A549 (cell line): ENCODE measurements around the gene LARGE1. TPM values are rescaled to one million over a fixed set of nuclear protein-coding genes. Genes with fewer than 3 reads are reported as not detected.

Experiments used
- ATAC-seq, 2 experiments: fragments of 200-7000 bp in 1 of 2; fragments of >200 bp in 1 of 2; cut with Nextera tagmentation in 1 of 2; cut with Tn5 transposase in 1 of 2; 3 replicates each; pipeline versions ENCODE4 v1.8.0 to v1.9.1; 2018 to 2020; ENCODE audit warnings: mild to moderate bottlenecking in 1 of 2, moderate library complexity in 1 of 2
- CTCF ChIA-PET: fragments of 300-600 bp; sonication (Branson Sonifier 250); formaldehyde crosslinking; extraction: SDS; loops from one replicate; lab custom pipeline; 2021; ENCODE audit warnings: antibody characterized with exemption, inconsistent platforms; lab: Yijun Ruan, JAX
- POLR2A ChIA-PET: fragments of 350-600 bp; formaldehyde crosslinking; extraction: SDS; loops from one replicate; lab custom pipeline; 2021; ENCODE audit warnings: antibody characterized with exemption, inconsistent platforms; lab: Yijun Ruan, JAX
- DNase-seq, 2 experiments: peaks; one replicate each; pipeline versions ENCODE4 v3.0.0 to v3.0.0-alpha.2; 2011 to 2016; ENCODE audit warnings: low read depth in 1 of 2, low spot score in 1 of 2
- FAIRE-seq: peaks from 2 replicates; lab custom pipeline; 2011; peaks lifted over from hg19 to GRCh38; lab: Jason Lieb, UNC
- H3K27ac ChIP-seq, 2 experiments: fragments of >200 bp; sonication (Bioruptor Twin); formaldehyde crosslinking; 3 replicates each; pipeline ENCODE4 v1.5.1; 2016 to 2017
- H3K4me1 ChIP-seq: fragments of >200 bp; sonication (Bioruptor Twin); formaldehyde crosslinking; 3 replicates; pipeline ENCODE4 v1.6.1; 2016
- H3K4me2 ChIP-seq: fragments of >200 bp; sonication (Bioruptor Twin); formaldehyde crosslinking; 3 replicates; pipeline ENCODE4 v1.6.1; 2016
- H3K4me3 ChIP-seq: fragments of >200 bp; sonication (Bioruptor Twin); formaldehyde crosslinking; 3 replicates; pipeline ENCODE4 v1.5.1; 2016
- H3K9me3 ChIP-seq: fragments of >200 bp; sonication (Bioruptor Twin); formaldehyde crosslinking; 3 replicates; pipeline ENCODE4 v1.6.1; 2016
- CBX8 ChIP-seq: fragments of 200-600 bp; sonication (generic); IDR thresholded peaks from 2 replicates; pipeline ENCODE4 v1.6.1; 2016
- CEBPB ChIP-seq, 2 experiments: fragments of >200 bp in 1 of 2; sonication (Bioruptor Twin) in 1 of 2; formaldehyde crosslinking in 1 of 2; IDR thresholded peaks; 2 replicates each; pipeline ENCODE4 v1.6.1; 2012 to 2016
- CHD4 ChIP-seq: fragments of 200-600 bp; sonication (generic); IDR thresholded peaks from 2 replicates; pipeline ENCODE4 v1.6.1; 2016; ENCODE audit warnings: antibody characterized with exemption, mild to moderate bottlenecking, borderline replicate concordance
- CTCF ChIP-seq: fragments of >200 bp; sonication (Bioruptor Twin); formaldehyde crosslinking; IDR thresholded peaks from 3 replicates; pipeline ENCODE4 v1.5.1; 2016
- EHF ChIP-seq: fragments of 250-450 bp; sonication (Bioruptor Pico); IDR thresholded peaks from 2 replicates; pipeline ENCODE4 v1.5.0; 2020; ENCODE audit warnings: mild to moderate bottlenecking
- EHMT2 ChIP-seq: fragments of 200-600 bp; sonication (generic); IDR thresholded peaks from 2 replicates; pipeline ENCODE4 v1.6.1; 2016; ENCODE audit warnings: antibody characterized with exemption, low read depth, mild to moderate bottlenecking, moderate library complexity
- EP300 ChIP-seq, 2 experiments: fragments of >200 bp; sonication (Bioruptor Twin); formaldehyde crosslinking; IDR thresholded peaks; 2 replicates in 1 of 2; 3 replicates in 1 of 2; pipeline ENCODE4 v1.6.1; 2016 to 2017
- ESRRA ChIP-seq: fragments of 150-350 bp; IDR thresholded peaks from 2 replicates; pipeline ENCODE4 v1.6.1; 2014; ENCODE audit warnings: mild to moderate bottlenecking, low read length, borderline replicate concordance
- FOXS1 ChIP-seq: fragments of 250-450 bp; sonication (Bioruptor Pico); IDR thresholded peaks from 2 replicates; pipeline ENCODE4 v1.5.0; 2020; ENCODE audit warnings: mild to moderate bottlenecking, moderate library complexity
- GATA3 ChIP-seq: IDR thresholded peaks from 2 replicates; pipeline ENCODE4 v1.6.1; 2012; ENCODE audit warnings: borderline replicate concordance
- HDAC2 ChIP-seq: fragments of 200-600 bp; sonication (generic); IDR thresholded peaks from 2 replicates; pipeline ENCODE4 v1.6.1; 2016
- HES2 ChIP-seq: fragments of >200 bp; sonication (Bioruptor Twin); formaldehyde crosslinking; IDR thresholded peaks from 2 replicates; pipeline ENCODE4 v1.6.1; 2016
- HEYL ChIP-seq: fragments of 250-450 bp; sonication (Bioruptor Pico); IDR thresholded peaks from 2 replicates; pipeline ENCODE4 v1.8.0; 2021; ENCODE audit warnings: mild to moderate bottlenecking, moderate library complexity
- HOXA7 ChIP-seq: fragments of 250-450 bp; sonication (Bioruptor Pico); IDR thresholded peaks from 2 replicates; pipeline ENCODE4 v1.5.0; 2020; ENCODE audit warnings: mild to moderate bottlenecking, moderate library complexity
- JUNB ChIP-seq: fragments of >200 bp; sonication (Bioruptor Twin); formaldehyde crosslinking; IDR thresholded peaks from 2 replicates; pipeline ENCODE4 v1.6.1; 2016
- KDM1A ChIP-seq: fragments of 200-600 bp; sonication (generic); IDR thresholded peaks from 2 replicates; pipeline ENCODE4 v1.6.1; 2016; ENCODE audit warnings: low read depth, mild to moderate bottlenecking
- KDM5A ChIP-seq: fragments of 200-600 bp; sonication (generic); IDR thresholded peaks from 2 replicates; pipeline ENCODE4 v1.6.1; 2016; ENCODE audit warnings: antibody characterized with exemption, mild to moderate bottlenecking
- MAX ChIP-seq: IDR thresholded peaks from 2 replicates; pipeline ENCODE4 v1.6.1; 2012
- MAZ ChIP-seq: fragments of 150-350 bp; IDR thresholded peaks from 2 replicates; pipeline ENCODE4 v1.6.1; 2014; ENCODE audit warnings: antibody characterized with exemption, low read depth, low read length, borderline replicate concordance
- MYC ChIP-seq: IDR thresholded peaks from 2 replicates; pipeline ENCODE4 v1.6.1; 2012; ENCODE audit warnings: mild to moderate bottlenecking, inconsistent platforms, low read length, improper control_type of control experiment, borderline replicate concordance
- NFE2L2 ChIP-seq: fragments of 150-350 bp; conservative IDR thresholded peaks from 2 replicates; pipeline ENCODE4 v1.6.1; 2014; ENCODE audit warnings: low read length
- NPAS2 ChIP-seq: fragments of 250-450 bp; sonication (Bioruptor Pico); IDR thresholded peaks from 2 replicates; pipeline ENCODE4 v1.8.0; 2022; ENCODE audit warnings: mild to moderate bottlenecking, moderate library complexity, borderline replicate concordance
- RARB ChIP-seq: fragments of 250-450 bp; sonication (Bioruptor Pico); IDR thresholded peaks from 2 replicates; pipeline ENCODE4 v1.8.0; 2021; ENCODE audit warnings: mild to moderate bottlenecking, moderate library complexity
- RNF2 ChIP-seq: fragments of 200-600 bp; sonication (generic); IDR thresholded peaks from 2 replicates; pipeline ENCODE4 v1.6.1; 2016; ENCODE audit warnings: low read depth, mild to moderate bottlenecking, antibody characterized with exemption, moderate library complexity, borderline replicate concordance
- SMC3 ChIP-seq: fragments of >200 bp; sonication (Bioruptor Twin); formaldehyde crosslinking; IDR thresholded peaks from 3 replicates; pipeline ENCODE4 v1.6.1; 2018; ENCODE audit warnings: inconsistent platforms
- TFCP2L1 ChIP-seq: fragments of 250-450 bp; sonication (Bioruptor Pico); IDR thresholded peaks from 2 replicates; pipeline ENCODE4 v1.5.0; 2021; ENCODE audit warnings: mild to moderate bottlenecking
- TP53 ChIP-seq: fragments of 250-450 bp; sonication (Bioruptor Pico); IDR thresholded peaks from 2 replicates; pipeline ENCODE4 v1.5.0; 2021; ENCODE audit warnings: mild to moderate bottlenecking, moderate library complexity
- USF2 ChIP-seq: fragments of 450-650 bp; IDR thresholded peaks from 2 replicates; pipeline ENCODE4 v1.6.1; 2014; ENCODE audit warnings: antibody characterized with exemption
- ZC3H11A ChIP-seq: fragments of 450-650 bp; IDR thresholded peaks from 2 replicates; pipeline ENCODE4 v1.6.1; 2014; ENCODE audit warnings: antibody characterized with exemption, mild to moderate bottlenecking
- ZFP36 ChIP-seq: fragments of 450-650 bp; IDR thresholded peaks from 2 replicates; pipeline ENCODE4 v1.6.1; 2014; ENCODE audit warnings: borderline replicate concordance; ENCODE audit not compliant: partially characterized antibody
- ZNF302 ChIP-seq: fragments of 250-450 bp; sonication (Bioruptor Pico); IDR thresholded peaks from 2 replicates; pipeline ENCODE4 v1.9.0; 2021; ENCODE audit warnings: inconsistent platforms, mild to moderate bottlenecking, moderate library complexity
- WGBS: methylation state at CpG from one replicate; pipeline ENCODE4 v1.1.6; 2017; ENCODE audit errors: missing lambda C conversion rate; 5-methylcytosine and 5-hydroxymethylcytosine counted together
- polyA plus RNA-seq, 4 experiments: library from polyadenylated mRNA; depleted of rRNA in 3 of 4; stranded (reverse); fragments of >200 nt; fragmentation: RNase III in 1 of 4; extraction: RNeasy Plus Mini Kit Qiagen cat#74134 plus additional on column Dnase treatment in 1 of 4; gene quantifications; 2 replicates in 3 of 4; 3 replicates in 1 of 4; pipeline ENCODE4 v1.2.3, GENCODE V29; 2011 to 2017

The LARGE1 gene
- polyA plus RNA-seq, 2 of the 4 experiments (the other 2 are of a cell fraction) = 2.7 to 5.8 TPM

- ATAC-seq (no peak), DNase-seq (no peak), FAIRE-seq (no peak)
- no peaks in the 10 kb centered on the region for H3K9me3 ChIP-seq
- no peak overlapping the region for H3K27ac ChIP-seq
- 68% methylated on average over 5 of the region's 5 CpGs for WGBS
- no peak overlapping the region for H3K4me2 ChIP-seq
- CTCF ChIA-PET = no interaction called here
- no peak for TF ChIP-seq TP53 (CRISPR knock-in tag)
- no peak for TF ChIP-seq NPAS2 (CRISPR knock-in tag)
- TF ChIP-seq JUNB = no peak
- no peak for TF ChIP-seq KDM1A
- TF ChIP-seq HES2 = no peak
- no peak overlapping the region for H3K4me3 ChIP-seq
- POLR2A ChIA-PET = no interaction called here
- no peaks in the 10 kb centered on the region for H3K4me1 ChIP-seq
Measured at GRCh38 chr22:33781411-33781810, 138.9 kb downstream of the LARGE1 start.

- 57% methylated on average over 5 of the region's 5 CpGs for WGBS
- ATAC-seq (no peak), DNase-seq (no peak), FAIRE-seq (no peak)
- Histone ChIP-seq H3K9me3 (no peaks in the 10 kb centered on the region), H3K4me1 (no peaks in the 10 kb centered on the region), H3K27ac (no peak overlapping the region), H3K4me2 (no peak overlapping the region), H3K4me3 (no peak overlapping the region)
- POLR2A ChIA-PET = no interaction called here
- CTCF ChIA-PET = no interaction called here
- TF ChIP-seq FOXS1 (CRISPR knock-in tag) (no peak), JUNB (no peak), ZC3H11A (no peak), HOXA7 (CRISPR knock-in tag) (no peak), GATA3 (no peak), CBX8 (no peak), EP300 (IDR thresholded peaks at IDR 0.05) (no peak), RNF2 (no peak), EHF (no peak), ZFP36 (no peak), RARB (no peak)
- TF ChIP-seq, all 56 proteins: peak for 0
Measured at GRCh38 chr22:33780531-33781136, 139.6 kb downstream of the LARGE1 start.

GRCh38 chr22:33779243-33779642, 141.0 kb downstream of the LARGE1 start:
- 79% methylated on average over 3 of the region's 3 CpGs for WGBS
- no peak overlapping the region for H3K4me2 ChIP-seq
- ChIA-PET POLR2A (no interaction called here), CTCF (no interaction called here)
- no peak for TF ChIP-seq CHD4
- H3K27ac ChIP-seq = no peak overlapping the region
- H3K4me3 ChIP-seq = no peak overlapping the region
- H3K9me3 ChIP-seq = no peaks in the 10 kb centered on the region
- no peaks in the 10 kb centered on the region for H3K4me1 ChIP-seq
- DNase-seq (no peak), FAIRE-seq (no peak), ATAC-seq (no peak)

- no peak for FAIRE-seq
Measured at GRCh38 chr22:33776491-33776890, 143.8 kb downstream of the LARGE1 start.

More at GRCh38 chr22:33776491-33776890, 143.8 kb downstream of the LARGE1 start:
- ATAC-seq = no peak
- Histone ChIP-seq H3K27ac (no peak overlapping the region), H3K4me3 (no peak overlapping the region), H3K4me1 (no peaks in the 10 kb centered on the region), H3K9me3 (no peaks in the 10 kb centered on the region), H3K4me2 (no peak overlapping the region)
- TF ChIP-seq USF2 (no peak), HDAC2 (no peak), MYC (no peak), CHD4 (no peak), CTCF (no peak), MAZ (no peak), TFCP2L1 (CRISPR knock-in tag) (no peak), JUNB (no peak), ZC3H11A (no peak), EHMT2 (no peak), KDM5A (no peak), SMC3 (no peak), NFE2L2 (no peak), HEYL (CRISPR knock-in tag) (no peak), ZNF302 (no peak), MAX (no peak), ESRRA (no peak), CBX8 (no peak), EP300 (IDR thresholded peaks at IDR 0.05) (no peak), CEBPB (IDR thresholded peaks at IDR 0.05) (no peak)
- ChIA-PET POLR2A (no interaction called here), CTCF (no interaction called here)
- DNase-seq = no peak
- WGBS = 62% methylated on average over 7 of the region's 7 CpGs
